ACHN (cell line): Measurements from ENCODE around the gene KCNIP2.

Source experiments
- DNase-seq: peaks from one replicate; pipeline ENCODE4 v3.0.0-alpha.2; 2015
- in situ Hi-C: cut with HindIII; loops from 2 replicates; pipeline ENCODE4 v1.10.0; 2017; ENCODE audit warnings: low sequenced_read_pairs, low pct_ligation_motif_present, low pct_unique_long_range_greater_than_20kb

KCNIP2 gene

DNA sequence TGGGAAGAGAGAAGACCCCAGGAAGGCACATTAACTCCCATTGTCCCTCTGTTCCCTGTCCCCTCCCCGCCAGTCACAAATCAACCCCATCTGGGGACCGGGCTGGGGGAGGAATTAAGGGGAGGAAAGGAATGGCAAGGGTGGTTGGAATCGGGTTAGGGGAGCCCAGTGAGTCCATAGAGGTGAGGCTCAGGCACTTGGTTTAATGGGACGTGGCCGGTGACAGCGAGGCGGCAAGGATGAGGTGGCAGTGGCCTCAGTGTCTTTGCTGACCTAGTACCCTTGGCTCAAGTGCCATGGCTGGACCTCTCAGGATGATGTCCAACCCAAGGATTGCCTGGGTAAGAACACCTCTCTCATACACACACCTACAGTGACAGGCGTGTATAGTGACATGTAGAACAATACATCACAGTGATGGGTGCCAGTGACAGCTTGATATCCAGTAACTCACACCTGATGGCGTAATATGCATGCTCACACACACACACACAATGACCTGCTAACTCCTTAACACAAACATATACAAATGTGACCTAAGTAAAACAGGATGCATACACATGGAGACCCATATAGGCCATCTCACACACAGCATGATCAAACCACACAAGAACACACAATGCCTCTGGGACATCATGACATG, 12.3 kb downstream of the KCNIP2 start:
- in situ Hi-C loops: no loop called here
- DNase-seq: no peak

DNA sequence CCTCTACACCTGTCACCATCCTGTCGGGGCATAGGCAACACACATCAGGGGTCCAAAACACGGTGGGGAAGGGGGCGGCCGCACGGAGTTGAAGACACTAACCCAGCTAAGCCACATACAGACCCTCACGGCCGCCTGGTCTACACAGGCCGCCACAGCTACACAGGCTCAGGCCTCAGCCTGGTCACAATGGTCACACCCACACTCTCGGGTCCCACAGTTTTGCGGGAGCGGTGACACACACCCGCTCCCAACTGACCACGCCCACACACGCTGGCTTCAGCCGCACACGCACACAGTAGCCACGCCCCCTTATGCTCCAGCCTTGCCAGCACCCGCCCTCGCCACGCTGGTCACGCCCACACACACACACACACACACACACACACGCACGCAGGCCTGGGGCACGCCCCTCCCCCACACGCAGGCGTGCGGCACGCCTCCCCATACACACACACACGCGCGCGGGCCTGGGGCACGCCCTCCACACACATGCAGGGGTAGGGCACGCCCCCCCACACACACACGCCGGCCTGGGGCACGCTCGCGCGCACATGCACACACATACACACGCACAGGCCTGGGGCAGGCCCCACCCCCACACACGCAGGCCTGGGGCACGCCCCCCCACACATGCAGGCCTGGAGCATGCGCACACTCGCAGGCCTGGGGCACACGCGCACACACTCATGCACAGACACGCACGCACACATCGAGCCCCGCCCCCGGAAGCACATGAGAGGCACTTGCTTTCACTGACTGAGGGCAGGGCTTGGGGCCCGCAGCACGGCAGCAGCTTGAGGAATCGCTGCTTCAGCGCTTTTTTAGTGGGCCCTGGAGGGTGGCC, 13.1 kb downstream of the KCNIP2 start:
- DNase-seq: peak; percentile 86
- in situ Hi-C loops: no loop called here

DNA sequence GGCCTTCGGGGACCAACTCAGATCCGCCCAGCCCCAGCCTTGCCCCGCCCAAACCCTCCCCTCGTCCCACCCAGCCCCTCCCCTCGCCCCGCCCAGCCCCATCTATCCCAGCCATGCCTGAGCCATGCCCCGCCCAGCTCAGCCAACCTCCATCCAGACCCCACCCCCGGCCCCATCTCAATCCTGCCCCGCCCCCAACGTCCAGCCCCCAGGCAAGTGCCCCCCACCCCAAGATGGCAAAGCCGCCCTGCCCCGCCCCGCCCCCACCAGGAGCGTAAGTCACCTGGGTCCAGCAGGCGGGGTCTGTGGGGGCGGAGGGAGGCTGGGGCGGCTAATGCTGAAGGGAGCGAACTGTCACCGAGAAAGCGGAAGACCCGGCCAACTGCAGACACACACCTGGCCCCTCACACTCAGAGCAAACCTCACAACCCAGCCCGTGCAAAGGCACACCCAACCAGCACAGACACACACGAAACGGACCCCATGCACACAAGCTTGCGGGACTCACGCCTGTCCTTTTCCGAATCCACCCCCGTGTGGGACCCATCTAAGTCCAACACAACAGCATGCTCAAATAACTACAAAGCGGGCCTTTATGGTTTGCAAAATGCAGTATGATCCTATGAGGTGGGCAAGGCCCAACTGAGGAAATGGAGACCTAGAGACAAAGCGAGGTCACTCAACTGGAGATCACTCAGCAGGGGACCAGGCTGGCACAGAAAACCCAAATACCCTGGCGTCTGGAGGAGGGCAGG, 13.9 kb downstream of the KCNIP2 start:
- DNase-seq: no peak
- in situ Hi-C loops: no loop called here

DNA sequence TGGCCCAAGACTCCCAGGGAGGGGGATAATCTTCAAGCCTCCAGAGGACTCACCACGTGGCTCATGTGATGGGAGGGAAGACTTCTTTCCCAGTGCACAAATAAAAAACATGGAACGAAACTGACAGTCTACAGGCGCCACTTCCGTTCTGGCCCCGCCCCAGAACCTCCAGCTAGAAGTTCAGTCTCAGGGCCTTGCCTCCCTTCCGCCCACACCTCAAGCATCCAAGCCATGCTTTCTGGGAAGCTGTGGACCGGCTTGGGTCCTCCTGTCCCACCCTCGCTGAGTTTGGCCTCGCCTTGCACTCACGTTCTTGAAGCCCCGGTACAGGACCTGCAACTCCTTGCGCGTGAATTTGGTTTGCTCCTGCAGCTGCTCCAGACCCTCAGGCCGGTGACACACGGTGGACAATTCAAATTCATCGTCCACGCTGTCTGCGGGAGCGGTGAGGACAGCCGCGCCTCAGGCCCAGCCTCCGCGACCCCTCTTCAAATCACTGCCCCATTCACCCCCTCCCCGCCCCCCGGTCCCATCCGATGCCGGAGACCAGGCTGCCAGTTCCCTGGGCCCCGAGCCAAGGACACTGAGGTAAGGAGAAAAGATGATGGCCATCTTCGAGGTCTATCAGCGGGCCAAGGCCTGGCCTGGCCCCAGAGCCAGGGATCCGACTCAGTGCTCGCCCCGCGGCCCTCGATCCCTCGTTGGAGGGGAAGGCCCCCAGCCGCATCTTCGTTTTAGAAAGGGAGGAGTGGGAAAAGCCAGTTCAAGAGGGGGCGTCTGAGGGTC, 14.6 kb downstream of the KCNIP2 start:
- DNase-seq: no peak
- in situ Hi-C loops: no loop called here

DNA sequence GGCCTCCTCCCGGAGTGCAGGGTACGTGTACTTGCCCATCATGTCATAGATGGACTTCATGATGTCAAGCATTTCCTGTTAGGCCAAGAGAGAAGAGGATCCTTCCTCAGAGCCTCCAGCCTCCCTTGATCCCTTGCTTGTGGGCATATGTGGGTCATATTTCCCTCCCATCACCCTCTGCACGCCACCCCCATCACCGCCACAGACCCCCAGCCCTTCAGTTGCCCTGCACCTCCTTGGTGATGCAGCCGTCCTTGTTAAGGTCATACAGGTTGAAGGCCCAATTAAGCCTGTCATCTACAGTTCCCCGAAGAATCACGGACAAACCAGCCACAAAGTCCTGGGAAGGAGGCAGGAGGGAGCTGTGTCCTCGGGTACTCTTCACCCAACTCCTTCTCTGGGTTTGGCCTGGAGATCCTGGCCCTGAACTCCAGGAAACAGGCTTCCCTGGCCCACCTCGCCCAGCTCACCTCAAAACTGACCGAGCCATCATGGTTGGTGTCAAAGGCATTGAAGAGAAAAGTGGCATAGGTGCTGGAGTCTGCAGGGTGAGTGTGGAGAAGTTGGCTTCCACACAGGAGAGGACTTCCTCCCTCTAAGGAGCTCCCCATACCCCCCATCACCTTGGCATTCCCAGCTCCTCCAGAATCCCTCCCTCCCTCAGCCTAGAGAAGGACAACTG, 15.5 kb downstream of the KCNIP2 start:
- in situ Hi-C loops: no loop called here
- DNase-seq: no peak

DNA sequence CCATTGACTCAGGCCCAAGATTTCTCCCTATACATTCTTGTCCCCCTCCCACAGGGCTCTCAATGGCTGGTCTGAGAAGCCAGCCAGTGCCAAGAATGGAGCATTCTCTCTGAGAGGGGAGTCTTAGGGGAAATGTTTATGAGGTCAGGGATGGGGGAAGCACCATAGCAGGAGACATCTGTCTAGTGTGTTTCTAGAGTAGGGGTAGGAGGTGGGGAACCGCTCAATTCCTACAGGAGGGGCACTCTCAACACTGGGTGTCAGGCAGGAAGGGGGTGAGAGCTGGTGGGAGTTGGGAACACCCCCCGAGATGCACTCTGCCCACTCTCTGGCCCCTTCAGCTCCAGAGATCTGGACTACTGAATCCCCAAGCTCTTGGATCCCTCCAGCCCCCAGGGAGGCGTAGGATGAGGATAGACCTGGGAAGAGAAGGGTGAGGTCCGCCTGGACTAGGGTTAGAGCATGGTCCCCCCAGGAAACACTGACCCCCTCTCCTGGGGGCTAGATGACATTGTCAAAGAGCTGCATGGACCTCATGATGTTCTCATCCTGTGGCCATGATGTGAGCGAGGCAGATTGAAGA, 16.7 kb downstream of the KCNIP2 start:
- no peak for DNase-seq
- in situ Hi-C loops: no loop called here

DNA sequence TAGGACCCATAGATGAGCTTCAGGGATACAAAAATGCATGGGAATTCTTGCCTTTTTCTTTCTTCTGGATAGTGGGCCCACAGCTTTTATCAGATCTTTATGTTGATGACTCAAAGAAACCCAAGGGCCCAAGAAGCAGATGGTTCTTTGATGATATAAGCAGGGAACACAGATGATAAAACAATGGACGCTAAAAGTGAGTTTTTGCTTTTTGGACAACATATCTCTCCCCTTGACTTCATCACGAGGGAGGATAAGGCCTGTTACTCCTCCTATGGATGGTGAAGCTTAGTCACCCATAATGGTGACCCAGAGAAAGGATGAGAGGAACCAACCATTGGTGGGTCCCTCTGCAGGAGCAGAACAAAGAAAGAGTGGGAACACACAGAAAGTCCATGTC, 18.9 kb downstream of the KCNIP2 start:
- in situ Hi-C loops: no loop called here
- no peak for DNase-seq

DNA sequence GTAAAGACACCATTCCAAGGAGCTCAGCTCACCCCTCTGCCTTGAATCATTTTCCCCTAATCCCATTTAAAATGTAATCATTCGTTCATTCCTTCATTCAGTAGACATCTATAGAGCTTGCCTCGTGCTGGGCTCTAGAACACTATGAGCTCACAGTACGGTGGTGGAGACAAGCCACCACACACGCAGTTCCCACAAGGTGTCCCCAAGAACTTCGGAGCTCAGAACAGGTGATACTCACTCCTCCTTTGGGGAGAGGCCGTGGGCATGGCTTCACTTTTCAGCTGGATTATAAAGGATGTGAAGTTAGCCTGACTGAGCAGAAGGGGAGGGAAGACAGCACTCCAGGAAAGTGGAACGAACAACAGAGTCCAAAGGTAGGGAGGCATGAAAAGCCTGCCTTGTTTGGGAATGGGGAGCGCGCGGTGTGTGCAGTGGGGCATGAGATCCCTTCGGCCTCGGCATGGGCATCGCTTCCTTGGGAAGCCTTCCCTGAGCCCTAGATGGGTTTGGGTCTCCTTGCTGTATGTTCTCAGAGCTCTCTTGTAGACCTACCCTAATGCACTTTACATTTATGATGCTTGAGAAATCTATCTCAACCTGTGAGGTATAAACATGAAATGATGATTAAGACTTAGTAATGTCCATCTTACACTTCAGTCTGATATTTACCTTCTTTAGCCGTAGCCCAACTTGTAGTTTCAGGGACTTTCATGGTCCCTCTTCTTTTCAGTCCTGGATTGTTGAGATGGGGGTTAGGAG, 24.5 kb downstream of the KCNIP2 start:
- no peak for DNase-seq
- in situ Hi-C loops: no loop called here

DNA sequence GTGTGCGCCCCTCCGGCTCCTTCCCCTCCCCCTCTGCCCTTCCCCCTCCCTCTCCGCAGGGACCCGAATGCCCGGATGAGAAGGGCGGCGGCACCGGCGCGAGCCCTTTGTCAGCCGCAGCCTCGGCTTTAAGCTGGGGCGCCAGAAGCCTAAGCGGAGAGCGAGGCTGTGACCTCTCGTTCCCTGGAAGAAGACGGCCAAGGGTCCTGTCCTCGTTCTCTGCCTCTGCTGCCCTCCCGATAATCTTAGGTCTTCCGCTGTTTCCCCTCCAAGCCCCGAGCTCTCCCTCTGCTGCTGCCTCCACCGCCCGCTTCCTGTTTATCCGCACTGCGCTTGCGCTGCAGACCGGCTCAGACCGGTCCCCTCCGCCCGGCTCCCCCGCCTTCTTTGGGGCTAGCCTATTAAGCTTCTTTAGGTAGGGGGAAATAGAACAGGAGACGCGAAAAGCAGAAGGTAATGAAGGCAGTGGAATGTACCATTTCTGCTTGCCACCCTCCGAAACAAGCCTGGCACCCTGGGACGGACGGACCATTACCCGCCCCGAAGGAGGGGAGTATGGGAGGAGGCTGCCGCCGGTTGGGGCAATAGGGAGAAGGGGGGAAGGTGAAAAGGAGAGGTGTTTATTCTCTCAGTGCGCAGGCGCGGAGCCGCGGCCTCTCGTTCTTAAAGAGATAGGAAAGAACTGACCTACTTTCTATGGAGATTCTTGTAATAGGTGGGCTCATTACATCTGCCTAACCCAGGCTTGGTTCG, 25.3 kb downstream of the KCNIP2 start, which contains the start of gene OGA:
OGA (minus strand) TSS at position 326 of the 753 bp plus-strand sequence. CDS start 422 bp downstream, outside the sequence.
- in situ Hi-C loops: no loop called here
- DNase-seq: peak; percentile 99

DNA sequence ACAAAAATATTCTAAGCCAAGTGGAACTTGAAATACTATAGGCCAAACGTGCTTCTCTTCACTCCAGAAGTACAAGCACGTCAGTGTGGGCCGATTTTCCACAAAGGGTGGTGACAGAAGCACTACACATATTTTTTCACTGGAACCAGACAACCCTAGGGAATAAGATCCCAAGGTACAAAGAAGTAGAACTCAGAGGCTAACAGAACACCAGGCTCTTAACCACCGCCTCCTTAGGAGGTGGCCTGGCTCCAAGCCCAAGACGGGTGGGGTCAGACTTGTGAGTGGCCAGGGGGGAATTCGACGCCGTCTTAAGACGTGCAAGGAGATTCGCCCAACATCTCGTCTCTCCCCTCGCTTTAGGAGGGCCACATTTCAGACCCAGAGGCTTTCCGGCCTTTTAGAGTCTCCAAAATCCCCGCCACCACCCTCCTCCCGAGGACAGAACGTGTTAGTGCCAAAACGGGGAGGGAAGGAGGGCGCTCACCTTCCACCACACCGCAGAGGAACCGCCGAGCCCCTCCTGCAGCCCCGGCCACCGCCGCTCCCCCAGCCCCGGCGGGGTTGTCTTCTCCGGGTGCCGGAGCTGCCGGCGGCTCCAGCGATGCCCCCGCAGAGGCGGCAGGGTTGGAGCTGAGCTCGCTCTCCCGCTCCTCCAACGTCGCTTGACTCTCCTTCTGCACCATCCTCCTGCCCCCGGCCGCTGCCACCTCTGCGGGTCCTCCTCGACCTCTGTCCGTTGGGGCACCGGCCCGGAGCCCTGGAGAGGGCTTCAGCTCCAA, 26.1 kb downstream of the KCNIP2 start:
- DNase-seq: peak; percentile 94
- in situ Hi-C loops: no loop called here

DNA sequence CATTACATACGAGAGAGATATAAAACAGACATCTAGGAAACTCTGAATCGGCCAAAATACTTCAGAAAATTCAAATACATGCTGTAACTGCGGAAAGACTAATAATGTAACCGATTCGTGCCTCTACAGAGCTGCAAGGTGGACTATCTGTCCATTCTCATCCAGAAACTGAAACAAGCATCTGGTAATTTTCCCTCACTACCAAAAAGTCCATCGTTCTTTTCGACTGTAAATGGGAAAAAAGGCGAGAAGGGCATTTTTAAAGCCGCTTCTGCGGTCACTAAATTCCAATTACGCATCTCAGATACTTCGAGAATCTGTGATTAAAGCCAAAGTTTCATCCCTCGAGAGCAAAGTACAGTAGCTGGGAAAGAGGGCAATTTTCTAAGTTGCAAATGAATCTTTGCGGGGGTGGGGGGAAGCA, 26.7 kb downstream of the KCNIP2 start:
- in situ Hi-C loops: no loop called here
- DNase-seq: no peak

DNA sequence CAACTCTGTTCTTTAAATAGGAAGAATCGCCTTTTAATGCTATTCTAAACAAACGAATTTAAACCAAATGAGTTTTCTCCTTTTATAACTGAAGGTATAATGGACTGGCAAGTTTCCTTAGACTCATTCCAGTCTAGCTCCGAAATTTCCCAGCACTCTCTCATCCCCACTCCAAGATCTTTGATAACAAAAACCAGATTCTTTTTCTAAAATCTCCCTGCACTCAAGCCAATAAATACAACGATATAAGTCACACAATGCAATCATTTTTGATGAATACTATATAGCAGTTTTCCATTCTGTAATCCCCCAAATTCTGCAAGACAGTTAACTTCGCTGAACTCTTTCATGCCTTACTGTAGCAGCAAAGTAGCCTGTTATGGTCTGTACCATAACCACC, 27.2 kb downstream of the KCNIP2 start:
- in situ Hi-C loops: no loop called here
- DNase-seq: no peak

DNA sequence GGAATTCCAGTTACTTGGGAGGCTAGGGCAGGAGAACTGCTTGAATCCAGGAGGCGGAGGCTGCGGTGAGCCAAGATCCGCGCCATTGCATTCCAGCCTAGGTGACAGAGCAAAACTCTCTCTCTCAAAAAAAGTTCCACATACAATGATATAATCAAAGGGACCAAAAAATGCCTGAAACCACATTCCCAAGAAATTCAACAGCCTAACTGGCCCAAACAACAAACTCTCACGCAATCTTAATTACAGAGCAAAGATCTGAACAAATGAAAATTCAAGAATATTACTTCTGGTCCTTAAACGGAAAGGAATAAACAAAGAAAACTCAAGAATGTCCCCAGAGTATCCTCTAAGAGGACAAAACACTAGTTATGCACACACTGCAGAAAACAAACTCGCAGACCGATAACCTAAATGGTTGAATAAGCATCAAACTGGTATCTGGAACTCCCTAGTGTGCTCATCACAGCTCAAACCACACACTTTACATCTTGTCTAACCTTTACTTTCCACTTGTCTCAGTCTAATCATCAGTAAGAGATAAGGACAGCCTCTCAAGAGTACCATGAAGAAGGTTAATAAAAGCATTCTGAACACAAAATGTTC, 29.0 kb downstream of the KCNIP2 start:
- in situ Hi-C loops: no loop called here

DNA sequence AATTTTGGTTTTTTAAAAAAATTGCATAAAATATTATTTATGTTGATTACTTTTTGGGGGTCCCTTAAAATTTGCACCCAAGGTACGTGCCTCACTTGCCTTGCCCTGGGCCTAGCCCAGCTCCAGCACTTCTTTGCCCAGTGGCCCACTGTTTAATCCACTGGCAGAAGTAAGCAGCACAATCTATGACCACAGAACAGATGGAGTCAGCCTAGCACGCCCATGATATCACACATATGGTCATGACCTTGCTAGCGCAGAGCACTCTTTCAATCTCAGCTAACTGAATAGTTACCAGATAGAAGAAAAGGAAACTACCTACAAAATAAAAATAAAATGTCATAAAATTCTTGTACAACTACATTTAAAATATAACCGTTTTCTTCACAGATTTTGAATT, 31.0 kb downstream of the KCNIP2 start:
- in situ Hi-C loops: no loop called here
- no peak for DNase-seq

More for the DNA sequence above, 29.0 kb downstream of the KCNIP2 start:
- DNase-seq: no peak

DNA sequence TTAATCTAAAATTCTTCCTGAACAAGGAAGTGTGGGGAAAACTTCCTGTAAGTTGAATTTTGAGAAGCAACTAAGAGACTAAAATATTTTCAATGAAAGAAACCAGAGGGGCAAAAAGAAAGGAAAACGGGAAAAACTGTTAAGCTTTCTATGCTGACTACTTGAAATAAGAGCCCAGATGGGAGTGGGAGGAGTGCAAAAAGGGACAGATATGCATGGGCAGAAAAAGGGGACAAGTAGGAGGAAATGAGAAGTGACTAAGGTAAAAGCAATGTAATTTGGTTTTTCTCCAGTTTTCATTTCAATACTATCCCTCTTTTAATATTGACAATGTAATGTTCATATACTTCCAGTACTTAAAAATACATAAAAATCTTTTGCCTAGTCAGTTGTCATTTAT, 36.4 kb downstream of the KCNIP2 start:
- in situ Hi-C loops: no loop called here
- no peak for DNase-seq
